Natural killer cell treated with Interleukin-12 subunit alpha and Interleukin-12 subunit beta and Interleukin-15 and Interleukin-18, amount 100 ng/mL, for 72 hours (primary cell): ENCODE results near the gene VPS8. TPM values are rescaled to one million over a fixed set of nuclear protein-coding genes. Genes with fewer than 3 reads are reported as not detected.

Experiments used
- ATAC-seq, 2 donors: fragments of 150-1000 bp; cut with Tn5 transposase in 1 of 2; sonication (Bioruptor Pico), chemical (Tn5 transposase) in 1 of 2; 2 replicates each; pipeline ENCODE4 v1.10.0; 2021
- DNase-seq: peaks from one replicate; pipeline ENCODE4 v3.0.0; 2022; ENCODE audit warnings: low spot score
- H3K27ac Mint-ChIP-seq, 2 donors: 1 replicate in 1 of 2; 2 replicates in 1 of 2; pipeline ENCODE4 v1.8.0; 2022; ENCODE audit warnings: mixed read lengths in 2 of 2, mild to moderate bottlenecking in 1 of 2, moderate library complexity in 1 of 2
- H3K27me3 Mint-ChIP-seq, 2 donors: 1 replicate in 1 of 2; 2 replicates in 1 of 2; pipeline ENCODE4 v1.8.0; 2022; ENCODE audit warnings: mixed read lengths in 2 of 2
- H3K36me3 Mint-ChIP-seq: one replicate; pipeline ENCODE4 v1.8.0; 2022; ENCODE audit warnings: mixed read lengths
- H3K4me1 Mint-ChIP-seq, 2 donors: 1 replicate in 1 of 2; 2 replicates in 1 of 2; pipeline ENCODE4 v1.8.0; 2022; ENCODE audit warnings: low read depth in 2 of 2, mixed read lengths in 2 of 2, mild to moderate bottlenecking in 1 of 2
- H3K4me3 Mint-ChIP-seq: one replicate; pipeline ENCODE4 v1.8.0; 2022; ENCODE audit warnings: mixed read lengths
- H3K9me3 Mint-ChIP-seq: 2 replicates; pipeline ENCODE4 v1.8.0; 2022; ENCODE audit warnings: mixed read lengths
- total RNA-seq, 2 donors: library from RNA; stranded (reverse); gene quantifications; one replicate each; pipeline ENCODE4 v1.2.3, GENCODE V29; 2022

VPS8 gene, protein sequence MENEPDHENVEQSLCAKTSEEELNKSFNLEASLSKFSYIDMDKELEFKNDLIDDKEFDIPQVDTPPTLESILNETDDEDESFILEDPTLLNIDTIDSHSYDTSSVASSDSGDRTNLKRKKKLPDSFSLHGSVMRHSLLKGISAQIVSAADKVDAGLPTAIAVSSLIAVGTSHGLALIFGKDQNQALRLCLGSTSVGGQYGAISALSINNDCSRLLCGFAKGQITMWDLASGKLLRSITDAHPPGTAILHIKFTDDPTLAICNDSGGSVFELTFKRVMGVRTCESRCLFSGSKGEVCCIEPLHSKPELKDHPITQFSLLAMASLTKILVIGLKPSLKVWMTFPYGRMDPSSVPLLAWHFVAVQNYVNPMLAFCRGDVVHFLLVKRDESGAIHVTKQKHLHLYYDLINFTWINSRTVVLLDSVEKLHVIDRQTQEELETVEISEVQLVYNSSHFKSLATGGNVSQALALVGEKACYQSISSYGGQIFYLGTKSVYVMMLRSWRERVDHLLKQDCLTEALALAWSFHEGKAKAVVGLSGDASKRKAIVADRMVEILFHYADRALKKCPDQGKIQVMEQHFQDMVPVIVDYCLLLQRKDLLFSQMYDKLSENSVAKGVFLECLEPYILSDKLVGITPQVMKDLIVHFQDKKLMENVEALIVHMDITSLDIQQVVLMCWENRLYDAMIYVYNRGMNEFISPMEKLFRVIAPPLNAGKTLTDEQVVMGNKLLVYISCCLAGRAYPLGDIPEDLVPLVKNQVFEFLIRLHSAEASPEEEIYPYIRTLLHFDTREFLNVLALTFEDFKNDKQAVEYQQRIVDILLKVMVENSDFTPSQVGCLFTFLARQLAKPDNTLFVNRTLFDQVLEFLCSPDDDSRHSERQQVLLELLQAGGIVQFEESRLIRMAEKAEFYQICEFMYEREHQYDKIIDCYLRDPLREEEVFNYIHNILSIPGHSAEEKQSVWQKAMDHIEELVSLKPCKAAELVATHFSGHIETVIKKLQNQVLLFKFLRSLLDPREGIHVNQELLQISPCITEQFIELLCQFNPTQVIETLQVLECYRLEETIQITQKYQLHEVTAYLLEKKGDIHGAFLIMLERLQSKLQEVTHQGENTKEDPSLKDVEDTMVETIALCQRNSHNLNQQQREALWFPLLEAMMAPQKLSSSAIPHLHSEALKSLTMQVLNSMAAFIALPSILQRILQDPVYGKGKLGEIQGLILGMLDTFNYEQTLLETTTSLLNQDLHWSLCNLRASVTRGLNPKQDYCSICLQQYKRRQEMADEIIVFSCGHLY (N-terminal part only)
- total RNA-seq = 10 to 100 TPM; 52.8 to 74.2 TPM

DNA sequence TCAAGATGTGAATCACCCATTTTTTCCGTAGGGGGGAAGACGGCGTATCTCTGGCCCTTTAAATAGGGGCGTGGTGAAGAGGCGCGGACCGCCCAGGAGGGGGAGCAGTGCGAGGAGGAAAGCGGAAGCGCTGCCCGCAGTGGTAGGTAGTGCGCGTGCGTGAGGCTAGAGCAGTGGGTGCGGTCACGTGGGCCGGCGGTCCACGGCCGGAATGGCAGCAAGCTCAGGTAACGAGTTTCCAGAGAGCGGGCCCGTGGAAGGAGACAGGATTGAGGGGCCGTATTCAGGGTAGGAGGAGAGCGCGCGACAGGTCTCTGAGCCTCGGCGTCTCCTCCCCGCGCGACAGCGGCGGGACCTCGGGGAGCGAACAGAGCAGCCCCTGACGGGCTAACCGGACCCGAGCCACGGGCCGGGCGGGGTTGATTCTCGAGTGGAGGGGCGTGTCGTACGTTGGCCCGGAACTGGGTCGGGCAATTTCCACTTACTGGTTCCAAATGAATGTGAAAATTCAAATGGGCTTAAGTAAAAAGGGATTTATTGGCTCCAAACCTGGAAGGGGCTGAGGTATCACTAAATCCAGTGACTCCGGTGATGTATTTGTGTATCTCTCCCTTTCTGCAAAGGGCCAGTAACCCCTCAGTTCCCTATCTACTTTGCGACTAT is at the start of gene VPS8:
VPS8 (plus strand) TSS at position 168 of the 663 bp plus-strand sequence. CDS start 12,467 bp downstream, outside the sequence.
- Mint-ChIP-seq H3K9me3 (no peaks in the 10 kb centered on the region), H3K4me3 (peak within 1 kb of the TSS; percentile 88), H3K4me1 (peaks cover 28 to 41% of the 10 kb centered on the region in 2 donors), H3K27ac (peak within 1 kb of the TSS; percentile 71 to 74), H3K27me3 (no peaks in the 10 kb centered on the region), H3K36me3 (no peaks in the 10 kb centered on the region)
- ATAC-seq = peak; percentile 94 to 97
- peak; percentile 98 for DNase-seq

DNA sequence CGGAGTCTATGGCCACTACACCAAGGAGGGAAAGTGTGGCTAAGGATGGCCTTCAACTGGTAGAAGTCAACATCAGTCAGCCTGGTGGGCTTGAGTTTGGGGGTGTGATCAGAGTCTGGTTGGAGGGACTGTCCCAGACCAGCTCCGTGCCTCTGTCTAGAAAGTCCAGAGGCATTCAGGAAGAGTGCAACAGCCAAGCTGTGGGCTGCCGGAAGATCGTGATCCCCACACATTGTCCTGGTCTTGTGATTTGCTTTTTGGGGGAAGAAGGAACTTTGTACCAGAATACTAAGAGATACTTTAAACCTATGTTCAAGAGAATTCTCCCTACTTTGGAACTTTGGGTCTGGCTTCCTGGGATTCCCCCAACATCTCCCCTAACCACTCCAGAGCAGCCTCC is 47.8 kb upstream of the VPS8 start:
- Mint-ChIP-seq H3K36me3 (no peaks in the 10 kb centered on the region), H3K27me3 (peaks cover 12 to 21% of the 10 kb centered on the region in 2 donors), H3K4me1 (no peaks in the 10 kb centered on the region), H3K4me3 (no peak overlapping the region), H3K27ac (no peak overlapping the region), H3K9me3 (no peaks in the 10 kb centered on the region)
- ATAC-seq = no peak
- no peak for DNase-seq

DNA sequence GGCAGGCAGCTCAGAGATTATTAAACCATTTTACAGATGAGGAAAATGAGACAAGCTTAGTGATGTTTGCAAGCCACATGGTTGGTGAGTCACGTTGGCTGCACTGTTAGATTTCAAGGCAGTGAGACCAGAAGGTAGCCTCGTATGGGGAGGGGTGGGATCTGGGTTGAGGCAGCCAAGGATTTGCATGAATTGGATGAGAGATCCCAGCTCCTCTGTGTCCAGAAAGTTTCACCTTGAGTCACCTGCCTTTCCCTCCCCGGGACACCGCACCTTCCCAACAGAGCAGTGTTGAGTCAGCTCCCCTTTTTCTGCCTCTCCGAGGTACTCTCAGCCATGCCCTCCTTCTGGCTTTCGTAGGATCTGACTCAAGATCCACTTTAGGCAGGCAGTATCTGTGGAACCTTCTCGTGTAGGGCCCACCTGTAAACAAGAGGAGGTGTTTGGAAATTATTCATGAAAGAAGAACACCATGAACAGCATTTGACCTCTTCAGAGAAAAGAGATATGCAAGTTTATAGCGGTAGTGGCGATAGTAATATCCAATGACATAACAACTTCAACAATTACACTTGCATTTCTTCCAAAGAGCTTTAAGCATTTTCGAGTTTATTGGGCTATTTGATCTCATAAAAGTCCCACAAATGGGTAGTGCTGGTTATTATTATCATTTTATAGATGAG is 46.8 kb upstream of the VPS8 start:
- ATAC-seq (no peak), DNase-seq (no peak)
- Mint-ChIP-seq H3K27ac (no peak overlapping the region), H3K9me3 (no peaks in the 10 kb centered on the region), H3K27me3 (peaks cover 12 to 21% of the 10 kb centered on the region in 2 donors), H3K4me1 (no peaks in the 10 kb centered on the region), H3K36me3 (no peaks in the 10 kb centered on the region), H3K4me3 (no peak overlapping the region)

DNA sequence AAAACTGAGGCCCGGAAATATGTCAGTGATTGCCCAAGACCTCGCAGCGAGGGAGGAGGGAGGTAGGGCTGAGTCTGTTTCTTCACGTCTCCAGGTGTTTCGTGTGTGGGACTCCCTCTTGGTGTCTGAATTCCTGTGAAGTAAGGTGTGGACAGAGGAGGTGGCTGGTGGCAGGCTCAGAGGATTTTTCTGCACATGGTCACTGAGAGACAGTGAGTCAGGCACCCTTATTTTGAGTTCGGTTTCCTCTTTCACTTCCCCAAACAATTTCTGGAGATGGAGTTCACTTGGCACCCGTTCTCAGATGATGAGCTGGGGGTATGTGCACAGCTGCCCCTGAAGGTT is 46.3 kb upstream of the VPS8 start:
- no peak for DNase-seq
- no peaks in the 10 kb centered on the region for H3K4me1 Mint-ChIP-seq
- no peak overlapping the region for H3K4me3 Mint-ChIP-seq
- H3K36me3 Mint-ChIP-seq = no peaks in the 10 kb centered on the region
- no peaks in the 10 kb centered on the region for H3K9me3 Mint-ChIP-seq
- ATAC-seq = no peak
- no peak overlapping the region for H3K27ac Mint-ChIP-seq
- peaks cover 12 to 21% of the 10 kb centered on the region in 2 donors for H3K27me3 Mint-ChIP-seq

DNA sequence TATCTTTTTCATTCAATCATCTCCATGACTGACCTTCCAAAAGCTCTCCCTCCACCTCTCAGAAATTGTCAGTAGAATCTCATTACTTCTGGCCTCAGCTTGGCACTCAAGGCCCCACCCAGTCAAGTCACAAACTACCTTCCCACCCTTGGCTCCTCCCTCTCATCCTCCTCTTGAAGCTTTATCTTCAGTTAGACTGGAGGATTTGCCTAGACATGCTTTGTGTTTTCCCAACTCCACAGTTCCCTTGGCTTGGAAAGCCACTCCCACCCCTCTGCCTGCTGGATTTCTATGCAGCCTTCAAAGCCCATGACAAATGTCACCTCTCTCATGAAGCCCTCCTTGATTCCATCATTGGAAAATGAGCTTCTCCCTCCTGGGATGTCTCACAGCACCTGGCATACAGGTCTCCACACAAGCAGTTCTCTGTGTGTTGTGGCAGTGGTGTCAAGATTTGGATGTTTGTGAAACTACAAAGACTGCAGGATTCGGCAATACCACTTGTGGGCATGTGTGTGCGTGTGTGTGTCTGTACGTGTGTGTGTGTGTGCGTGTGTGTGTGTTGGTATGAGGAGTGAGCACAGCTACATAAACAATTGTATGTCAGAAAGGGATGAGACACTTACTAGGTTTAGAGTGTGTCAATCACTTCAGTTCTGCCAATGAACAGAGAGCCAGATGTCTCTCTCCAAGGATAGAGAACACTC is 45.3 kb upstream of the VPS8 start:
- peaks cover 12 to 21% of the 10 kb centered on the region in 2 donors for H3K27me3 Mint-ChIP-seq
- H3K4me3 Mint-ChIP-seq = no peak overlapping the region
- no peaks in the 10 kb centered on the region for H3K36me3 Mint-ChIP-seq
- DNase-seq (no peak), ATAC-seq (no peak)
- no peaks in the 10 kb centered on the region for H3K9me3 Mint-ChIP-seq
- no peak overlapping the region for H3K27ac Mint-ChIP-seq
- no peaks in the 10 kb centered on the region for H3K4me1 Mint-ChIP-seq

DNA sequence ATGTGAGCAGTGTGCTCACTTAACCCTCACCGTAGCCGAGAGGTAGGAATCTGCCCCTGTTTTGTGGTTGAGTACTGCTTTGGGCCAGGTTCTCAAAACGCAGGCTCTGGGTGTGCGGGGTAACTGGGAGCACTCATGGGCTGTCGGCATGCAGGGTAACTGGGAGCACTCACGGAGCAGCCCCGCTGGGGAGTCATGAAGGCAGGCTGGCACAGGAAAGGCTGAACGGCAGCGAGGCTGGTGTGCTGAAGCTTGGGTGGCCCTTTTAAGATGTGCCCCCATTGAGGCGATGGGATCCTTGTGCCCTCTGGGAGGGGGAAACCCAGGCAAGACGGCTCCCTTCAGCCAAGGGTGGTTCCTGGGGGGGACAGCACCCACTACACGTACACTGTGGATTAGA is 44.6 kb upstream of the VPS8 start:
- ATAC-seq = no peak
- Mint-ChIP-seq H3K9me3 (no peaks in the 10 kb centered on the region), H3K4me3 (no peak overlapping the region)

DNA sequence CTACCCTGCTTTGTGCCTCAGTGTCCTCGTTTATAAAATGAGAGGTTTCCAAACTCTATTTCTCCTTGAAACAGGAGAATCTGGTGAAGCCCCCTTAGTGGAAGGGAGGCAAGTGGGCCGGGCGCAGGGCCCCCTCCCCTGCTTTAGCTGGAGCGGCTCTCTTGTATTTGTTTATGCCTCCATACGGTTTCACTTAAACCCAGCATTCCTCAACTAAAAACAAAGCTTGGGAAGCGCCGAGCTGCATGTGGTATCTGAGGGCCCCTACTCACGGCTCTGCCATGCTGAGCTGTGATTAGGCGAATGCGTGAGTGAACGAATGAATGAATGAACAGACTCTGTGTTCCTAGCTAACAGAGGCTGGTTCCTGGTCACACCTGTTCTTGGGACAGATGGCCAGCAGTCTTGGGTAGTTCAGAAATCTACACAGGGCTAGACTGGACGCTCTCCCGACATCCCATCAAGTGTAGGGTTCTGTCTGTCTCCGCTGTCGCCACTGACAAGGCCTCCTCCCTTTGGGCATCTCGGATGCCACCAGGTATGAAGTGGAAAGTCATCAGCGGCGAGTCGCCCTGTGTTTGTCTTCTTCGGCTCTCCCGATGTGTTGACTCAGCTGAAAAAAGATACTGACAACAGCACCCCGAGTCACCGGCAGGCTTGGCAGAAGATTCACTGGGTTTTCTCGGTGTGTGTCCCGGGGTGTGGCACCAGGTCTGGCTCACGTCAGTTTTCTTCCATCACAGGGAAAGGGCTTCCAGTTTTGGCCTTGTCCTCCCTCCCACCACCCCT is 42.4 kb upstream of the VPS8 start:
- Mint-ChIP-seq H3K4me1 (no peaks in the 10 kb centered on the region), H3K36me3 (no peaks in the 10 kb centered on the region), H3K27ac (no peak overlapping the region), H3K4me3 (no peak overlapping the region), H3K9me3 (no peaks in the 10 kb centered on the region), H3K27me3 (peaks cover 12 to 17% of the 10 kb centered on the region in 2 donors)
- DNase-seq = no peak
- ATAC-seq = no peak

More for the DNA sequence above, 44.6 kb upstream of the VPS8 start:
- Mint-ChIP-seq H3K27me3 (peaks cover 12 to 19% of the 10 kb centered on the region in 2 donors), H3K36me3 (no peaks in the 10 kb centered on the region), H3K4me1 (no peaks in the 10 kb centered on the region), H3K27ac (no peak overlapping the region)
- no peak for DNase-seq

DNA sequence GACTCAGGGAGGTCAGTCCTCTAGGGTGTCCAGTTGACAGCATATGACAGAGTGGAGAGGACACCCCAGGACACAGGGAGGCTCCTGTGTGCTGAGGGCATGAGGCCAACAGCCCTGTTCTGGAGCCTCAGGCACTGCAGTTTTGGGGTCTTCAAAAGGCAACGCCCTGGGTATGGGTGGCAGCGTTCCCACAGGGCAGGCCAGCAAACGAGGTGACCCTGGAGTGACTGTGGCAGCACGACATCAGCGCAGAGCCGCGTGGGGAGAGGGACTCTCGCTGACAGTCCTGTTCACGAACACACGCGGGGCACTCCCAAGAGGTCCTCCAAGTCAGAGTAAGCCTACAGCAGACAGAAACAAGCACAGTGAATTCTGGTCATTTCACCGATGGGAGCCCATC is 41.4 kb upstream of the VPS8 start:
- Mint-ChIP-seq H3K4me1 (no peaks in the 10 kb centered on the region), H3K27ac (no peak overlapping the region), H3K27me3 (peaks cover 15 to 19% of the 10 kb centered on the region in 2 donors), H3K4me3 (no peak overlapping the region), H3K9me3 (no peaks in the 10 kb centered on the region), H3K36me3 (no peaks in the 10 kb centered on the region)
- peak in 1 of 2 donors; percentile 26 for ATAC-seq
- no peak for DNase-seq

DNA sequence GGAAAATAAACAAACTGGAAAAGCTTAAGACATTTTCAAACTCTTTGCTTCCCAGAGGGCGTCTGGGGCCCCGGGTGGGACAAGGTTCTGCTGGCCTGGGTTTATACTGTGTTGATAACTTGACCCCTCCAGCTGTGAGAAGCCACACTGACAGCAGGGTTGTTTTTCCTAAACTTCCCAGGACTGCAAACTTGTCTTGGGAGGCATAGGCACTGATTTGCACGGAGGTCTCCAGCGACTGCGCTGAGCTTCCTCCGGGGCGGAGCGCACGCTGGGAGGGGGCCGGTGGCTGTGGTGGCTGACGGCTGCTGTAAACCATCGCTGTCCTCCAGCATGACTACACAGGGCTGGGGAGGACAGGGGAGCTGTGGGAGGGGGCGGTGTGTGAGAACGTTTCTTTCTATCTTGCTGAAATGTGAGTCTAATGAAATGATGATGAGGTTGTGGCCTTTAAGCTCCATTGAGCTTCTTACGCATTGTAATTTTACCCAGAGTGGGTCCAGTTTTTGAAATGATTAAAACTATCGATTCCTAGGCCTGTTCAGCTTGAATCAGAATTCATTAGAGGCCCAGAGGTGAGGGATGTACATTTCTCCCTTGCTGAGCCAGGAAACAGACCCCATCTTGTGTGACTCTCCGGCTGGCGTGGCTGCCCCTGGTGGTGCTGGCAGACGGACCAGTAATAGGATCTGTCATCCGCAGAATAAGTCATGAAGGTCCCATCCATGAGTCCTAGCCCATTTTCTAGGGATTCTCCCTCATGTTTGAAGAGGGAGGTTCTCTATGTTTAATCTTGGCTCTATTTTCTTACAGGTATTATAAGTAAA is 40.5 kb upstream of the VPS8 start:
- no peaks in the 10 kb centered on the region for H3K9me3 Mint-ChIP-seq
- H3K36me3 Mint-ChIP-seq = no peaks in the 10 kb centered on the region
- H3K4me3 Mint-ChIP-seq = no peak overlapping the region
- ATAC-seq = no peak
- DNase-seq = no peak
- no peak overlapping the region for H3K27ac Mint-ChIP-seq
- no peaks in the 10 kb centered on the region for H3K4me1 Mint-ChIP-seq
- peaks cover 18 to 21% of the 10 kb centered on the region in 2 donors for H3K27me3 Mint-ChIP-seq

DNA sequence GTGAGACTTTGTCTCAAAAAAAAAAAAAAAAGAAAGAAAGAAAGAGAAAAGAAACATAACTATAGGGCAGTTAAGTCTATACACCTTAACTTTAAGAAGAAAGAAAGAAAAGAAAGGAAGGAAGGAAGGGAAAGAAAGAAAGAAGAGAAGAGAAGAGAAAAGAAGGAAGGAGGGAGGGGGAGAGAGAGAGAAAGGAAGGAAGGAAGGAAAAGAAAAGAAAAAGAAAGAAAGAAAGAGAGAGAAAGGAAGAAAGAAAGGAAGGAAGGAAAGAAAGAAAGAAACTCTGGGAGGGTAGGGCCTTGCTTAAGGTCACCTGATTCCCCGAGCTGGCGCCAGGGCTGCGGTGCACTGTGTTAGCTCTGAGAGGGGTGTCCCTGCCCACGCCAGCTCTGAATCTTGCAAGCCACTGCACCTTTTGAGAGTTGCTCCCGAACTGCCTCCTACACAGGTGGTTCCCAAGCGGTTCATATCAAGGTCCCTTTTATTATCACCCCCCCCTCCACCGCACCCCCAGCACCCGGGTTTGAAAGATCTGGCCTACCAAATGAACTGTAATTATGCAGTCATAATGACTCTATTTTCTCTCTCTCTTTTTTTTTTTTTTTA is 39.2 kb upstream of the VPS8 start:
- ATAC-seq = no peak
- Mint-ChIP-seq H3K4me1 (no peaks in the 10 kb centered on the region), H3K27me3 (peaks cover 12 to 15% of the 10 kb centered on the region in 2 donors), H3K9me3 (no peaks in the 10 kb centered on the region), H3K36me3 (no peaks in the 10 kb centered on the region), H3K4me3 (no peak overlapping the region), H3K27ac (no peak overlapping the region)
- no peak for DNase-seq
